ENCODE results near the gene KRTDAP.

DNA sequence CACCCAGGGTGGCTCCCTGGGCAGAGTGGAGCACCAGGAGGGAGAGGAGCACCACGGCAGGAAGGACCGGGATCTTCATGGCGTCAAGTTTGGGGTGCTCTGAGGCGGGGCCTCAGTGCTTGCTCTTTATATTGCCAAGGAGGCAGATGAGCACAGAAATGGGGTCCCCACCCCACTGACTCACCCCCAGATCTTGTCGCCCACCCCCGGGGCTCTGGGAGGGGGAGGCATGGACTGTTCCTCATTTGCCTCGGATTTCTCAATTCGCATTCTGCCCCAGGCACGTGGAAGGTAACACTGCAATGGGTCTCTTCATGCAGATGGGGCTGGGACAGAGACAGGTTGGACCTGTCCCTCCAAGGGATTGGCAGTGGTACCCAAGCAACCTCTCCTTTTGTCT is at the start of gene KRTDAP:
- no peak for TF ChIP-seq TEAD4 (IDR thresholded peaks at IDR 0.05)
- no peak for TF ChIP-seq EP300 (IDR thresholded peaks at IDR 0.05; ENCODE audit: borderline replicate concordance)
- no peak for TF ChIP-seq FOXM1 (IDR thresholded peaks at IDR 0.05; ENCODE audit: borderline replicate concordance, low read depth)
